Measurements from ENCODE around the gene TMEM52.

TMEM52 gene

DNA sequence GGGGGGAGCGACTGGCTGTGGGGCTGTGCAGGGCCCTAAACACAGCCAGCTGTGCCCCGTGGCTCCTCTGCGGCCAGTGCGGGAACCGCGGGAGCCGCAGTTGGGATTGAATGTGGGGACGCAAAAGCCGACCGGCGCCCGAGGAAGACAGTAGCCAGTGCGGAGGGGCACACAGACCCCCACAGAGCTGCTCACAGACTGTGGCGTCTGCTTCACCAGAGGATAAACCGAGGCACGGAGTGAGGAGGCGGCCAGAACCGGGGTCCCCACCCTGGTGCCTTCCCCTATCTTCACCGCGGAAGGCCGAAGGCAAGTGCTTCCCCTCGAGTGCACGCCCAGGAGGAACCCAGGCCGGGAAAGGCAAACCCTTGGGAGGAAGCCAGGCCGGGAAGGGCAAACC lies 8.7 kb upstream of the TMEM52 start:
- ChIA-PET POLR2A (no interaction called here), CTCF (no interaction called here)
- H3K9me3 ChIP-seq (ENCODE audit: control extremely low read depth in 1 of 5, control insufficient read depth in 4 of 5, insufficient read depth in 2 of 5, low read depth in 1 of 5, low read length in 4 of 5), result no peaks in the 10 kb centered on the region
- WGBS (ENCODE audit: insufficient coverage), result 96% methylated on average over 18 of the region's 25 CpGs
- no peak overlapping the region for H3K27ac ChIP-seq (ENCODE audit: insufficient read depth in 1 of 2, low read depth in 1 of 2, low read length in 2 of 2, poor library complexity in 1 of 2, severe bottlenecking in 2 of 2)
- H3K36me3 ChIP-seq (ENCODE audit: control insufficient read depth in 4 of 4, insufficient read depth in 4 of 4, low read length in 3 of 4), result no peaks in the 10 kb centered on the region
- H3K27me3 ChIP-seq (replicated peaks in 2 of 5; ENCODE audit: control insufficient read depth in 4 of 5, insufficient read depth in 5 of 5, low read length in 4 of 5), result peaks cover 0 to 3% (median 0%) of the 10 kb centered on the region in 5 experiments
- DNase-seq, result no peak
- H3K4me3 ChIP-seq (ENCODE audit: control insufficient read depth in 1 of 7, extremely low read depth in 1 of 7, insufficient read depth in 4 of 7, low read depth in 2 of 7, low read length in 6 of 7), result no peak overlapping the region
- H3K4me1 ChIP-seq (ENCODE audit: control extremely low read depth in 1 of 4, control insufficient read depth in 4 of 4, insufficient read depth in 4 of 4, low read length in 3 of 4), result no peaks in the 10 kb centered on the region

DNA sequence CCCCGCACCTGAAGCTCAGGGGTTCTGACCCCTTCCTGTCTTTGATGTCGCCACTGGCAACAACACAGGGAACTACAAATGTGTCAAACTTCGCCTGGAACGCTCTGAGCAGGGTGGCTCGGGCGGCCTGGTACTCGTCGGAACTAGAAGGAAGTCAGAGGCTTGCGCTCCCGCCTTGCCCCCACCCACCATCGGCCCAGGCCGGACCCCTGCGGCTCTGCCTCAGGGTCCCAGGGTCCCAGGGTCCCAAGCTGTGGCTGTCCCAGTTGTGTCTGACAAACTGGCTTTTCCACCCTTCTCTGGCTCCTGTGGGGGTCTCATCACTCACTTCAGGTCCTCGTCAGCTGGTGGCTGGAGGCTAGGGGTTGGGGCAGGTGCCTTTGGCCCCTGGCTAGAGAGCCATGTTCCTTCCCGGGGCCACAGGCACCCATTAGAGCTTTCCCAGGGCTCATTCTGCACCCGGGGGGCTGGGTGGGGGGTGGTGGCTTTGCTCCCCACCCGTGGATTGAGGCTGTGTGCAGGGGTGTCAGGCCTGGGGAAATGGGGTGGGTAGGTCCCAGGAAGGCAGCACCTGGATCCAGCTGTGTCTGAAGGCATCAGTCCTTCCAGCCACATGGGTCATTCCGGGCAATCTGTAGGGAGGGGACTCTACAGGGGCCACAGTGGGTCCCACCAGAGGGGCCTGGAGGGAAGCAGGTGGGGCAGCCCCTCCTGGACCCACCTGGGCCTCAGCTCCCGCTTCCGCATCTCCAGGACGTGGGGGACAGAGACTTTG lies 8.0 kb upstream of the TMEM52 start:
- ChIA-PET POLR2A (no interaction called here), CTCF (no interaction called here)
- Histone ChIP-seq H3K27me3 (replicated peaks in 2 of 5; ENCODE audit: control insufficient read depth in 4 of 5, insufficient read depth in 5 of 5, low read length in 4 of 5) (peaks cover 0 to 3% (median 0%) of the 10 kb centered on the region in 5 experiments), H3K36me3 (ENCODE audit: control insufficient read depth in 4 of 4, insufficient read depth in 4 of 4, low read length in 3 of 4) (no peaks in the 10 kb centered on the region), H3K27ac (ENCODE audit: insufficient read depth in 1 of 2, low read depth in 1 of 2, low read length in 2 of 2, poor library complexity in 1 of 2, severe bottlenecking in 2 of 2) (no peak overlapping the region), H3K4me3 (ENCODE audit: control insufficient read depth in 1 of 7, extremely low read depth in 1 of 7, insufficient read depth in 4 of 7, low read depth in 2 of 7, low read length in 6 of 7) (no peak overlapping the region), H3K4me1 (ENCODE audit: control extremely low read depth in 1 of 4, control insufficient read depth in 4 of 4, insufficient read depth in 4 of 4, low read length in 3 of 4) (no peaks in the 10 kb centered on the region), H3K9me3 (ENCODE audit: control extremely low read depth in 1 of 5, control insufficient read depth in 4 of 5, insufficient read depth in 2 of 5, low read depth in 1 of 5, low read length in 4 of 5) (no peaks in the 10 kb centered on the region)
- WGBS (ENCODE audit: insufficient coverage), result 91% methylated on average over 17 of the region's 21 CpGs
- DNase-seq, result no peak

DNA sequence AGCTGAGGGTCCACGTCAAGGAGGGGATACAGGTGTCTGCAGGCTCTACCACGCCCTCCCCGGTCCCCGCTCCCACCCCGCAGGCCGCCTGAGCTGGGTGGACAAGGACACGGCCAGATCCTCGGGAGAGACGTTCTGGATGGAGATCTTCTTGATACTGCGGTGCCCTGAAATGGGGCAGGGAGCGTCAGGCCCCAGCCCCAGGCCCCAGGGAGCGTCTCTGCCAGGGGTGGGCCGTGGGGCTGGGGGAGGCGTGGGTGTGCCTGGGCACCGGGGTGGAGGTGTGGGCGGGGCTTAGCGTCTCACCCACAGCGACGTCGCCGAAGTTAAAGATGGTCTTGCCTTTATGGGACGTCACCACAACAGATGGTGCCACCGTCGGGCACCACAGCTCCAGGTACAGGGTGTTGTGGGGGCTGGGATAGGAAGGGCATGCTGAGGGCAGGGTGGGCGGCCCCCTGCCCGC lies 7.3 kb upstream of the TMEM52 start:
- CTCF ChIA-PET, result no interaction called here

DNA sequence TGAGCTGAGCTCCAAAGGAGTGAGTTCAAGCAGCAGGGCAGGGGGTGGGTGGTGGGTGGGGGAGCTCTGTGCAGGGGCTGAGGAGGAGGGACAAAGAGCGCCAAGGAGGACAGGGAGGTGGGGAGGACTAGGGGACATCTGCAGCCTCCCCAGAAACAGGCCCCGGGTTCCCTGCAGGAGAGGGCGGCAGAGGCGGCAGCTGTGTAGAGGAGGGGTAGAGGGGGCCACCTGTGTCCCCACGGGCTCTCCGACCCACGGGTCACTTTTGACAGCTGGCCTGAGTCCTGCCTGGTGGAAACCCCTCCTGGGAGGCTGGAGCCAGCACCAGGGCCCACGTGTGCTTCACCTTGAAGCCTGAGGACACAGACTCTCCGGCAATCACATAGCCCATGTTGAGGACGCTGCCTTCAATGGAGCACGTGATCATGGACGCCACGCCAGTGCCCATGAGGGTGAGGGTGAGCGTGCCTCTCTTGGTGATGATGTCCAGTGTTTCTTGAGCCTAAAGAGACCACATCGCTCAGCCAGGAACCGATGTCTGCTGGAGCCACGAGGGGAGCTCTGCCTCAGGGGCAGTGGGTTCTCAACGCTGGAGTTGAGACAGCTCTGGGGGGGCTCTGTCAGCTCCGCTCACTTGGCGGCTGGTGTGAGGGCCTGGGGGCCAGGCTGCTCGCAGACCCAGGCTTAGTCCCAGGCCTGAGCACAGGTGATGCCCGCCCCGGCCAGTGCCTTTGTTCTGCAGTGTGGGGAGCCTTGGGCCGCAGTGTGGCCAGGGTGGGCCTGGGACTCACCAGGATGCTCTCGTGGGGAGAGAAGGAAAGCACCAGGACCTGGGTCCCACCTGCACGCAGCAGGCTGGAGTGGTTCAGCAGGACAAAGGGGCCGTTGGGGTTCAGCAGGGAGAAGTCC lies 6.6 kb upstream of the TMEM52 start:
- POLR2A ChIA-PET, result no interaction called here
- no peaks in the 10 kb centered on the region for H3K9me3 ChIP-seq (ENCODE audit: control extremely low read depth in 1 of 5, control insufficient read depth in 4 of 5, insufficient read depth in 2 of 5, low read depth in 1 of 5, low read length in 4 of 5)
- H3K27me3 ChIP-seq (replicated peaks in 2 of 5; ENCODE audit: control insufficient read depth in 4 of 5, insufficient read depth in 5 of 5, low read length in 4 of 5), result peaks cover 0 to 3% (median 0%) of the 10 kb centered on the region in 5 experiments
- DNase-seq, result no peak
- H3K4me3 ChIP-seq (ENCODE audit: control insufficient read depth in 1 of 7, extremely low read depth in 1 of 7, insufficient read depth in 4 of 7, low read depth in 2 of 7, low read length in 6 of 7), result no peak overlapping the region
- H3K36me3 ChIP-seq (ENCODE audit: control insufficient read depth in 4 of 4, insufficient read depth in 4 of 4, low read length in 3 of 4), result no peaks in the 10 kb centered on the region
- 92% methylated on average over 25 of the region's 27 CpGs for WGBS (ENCODE audit: insufficient coverage)
- CTCF ChIA-PET, result no interaction called here
- no peak overlapping the region for H3K27ac ChIP-seq (ENCODE audit: insufficient read depth in 1 of 2, low read depth in 1 of 2, low read length in 2 of 2, poor library complexity in 1 of 2, severe bottlenecking in 2 of 2)
- no peaks in the 10 kb centered on the region for H3K4me1 ChIP-seq (ENCODE audit: control extremely low read depth in 1 of 4, control insufficient read depth in 4 of 4, insufficient read depth in 4 of 4, low read length in 3 of 4)

More for the DNA sequence above, 7.3 kb upstream of the TMEM52 start:
- no peaks in the 10 kb centered on the region for H3K4me1 ChIP-seq (ENCODE audit: control extremely low read depth in 1 of 4, control insufficient read depth in 4 of 4, insufficient read depth in 4 of 4, low read length in 3 of 4)
- H3K27ac ChIP-seq (ENCODE audit: insufficient read depth in 1 of 2, low read depth in 1 of 2, low read length in 2 of 2, poor library complexity in 1 of 2, severe bottlenecking in 2 of 2), result no peak overlapping the region
- H3K36me3 ChIP-seq (ENCODE audit: control insufficient read depth in 4 of 4, insufficient read depth in 4 of 4, low read length in 3 of 4), result no peaks in the 10 kb centered on the region
- WGBS (ENCODE audit: insufficient coverage), result 95% methylated on average over 16 of the region's 26 CpGs
- H3K27me3 ChIP-seq (replicated peaks in 2 of 5; ENCODE audit: control insufficient read depth in 4 of 5, insufficient read depth in 5 of 5, low read length in 4 of 5), result peaks cover 0 to 3% (median 0%) of the 10 kb centered on the region in 5 experiments
- no peaks in the 10 kb centered on the region for H3K9me3 ChIP-seq (ENCODE audit: control extremely low read depth in 1 of 5, control insufficient read depth in 4 of 5, insufficient read depth in 2 of 5, low read depth in 1 of 5, low read length in 4 of 5)
- POLR2A ChIA-PET, result no interaction called here
- H3K4me3 ChIP-seq (ENCODE audit: control insufficient read depth in 1 of 7, extremely low read depth in 1 of 7, insufficient read depth in 4 of 7, low read depth in 2 of 7, low read length in 6 of 7), result no peak overlapping the region
- no peak for DNase-seq

DNA sequence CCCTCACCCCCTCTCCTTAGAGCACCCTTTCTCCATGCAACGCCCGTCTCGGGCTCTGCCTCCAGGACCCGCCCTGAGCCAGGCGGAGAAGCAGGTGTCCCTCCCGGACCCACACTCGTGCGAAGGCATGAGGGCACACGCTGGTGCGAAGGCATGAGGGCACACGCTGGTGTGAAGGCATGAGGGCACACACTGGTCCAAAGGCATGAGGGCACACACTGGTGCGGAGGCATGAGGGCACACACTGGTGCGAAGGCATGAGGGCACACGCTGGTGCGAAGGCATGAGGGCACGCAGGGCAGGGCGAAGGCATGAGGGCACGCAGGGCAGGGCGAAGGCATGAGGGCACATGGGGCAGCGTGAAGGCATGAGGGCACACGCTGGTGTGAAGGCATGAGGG lies 5.8 kb upstream of the TMEM52 start:
- ChIA-PET CTCF (interaction anchor here (2.3 kb wide), 1 partner anchor 119 kb away, joined by 5 read pairs; no protein-coding TSS in a partner anchor), POLR2A (no interaction called here)
- H3K4me3 ChIP-seq (ENCODE audit: control insufficient read depth in 1 of 7, extremely low read depth in 1 of 7, insufficient read depth in 4 of 7, low read depth in 2 of 7, low read length in 6 of 7), result no peak overlapping the region
- no peaks in the 10 kb centered on the region for H3K9me3 ChIP-seq (ENCODE audit: control extremely low read depth in 1 of 5, control insufficient read depth in 4 of 5, insufficient read depth in 2 of 5, low read depth in 1 of 5, low read length in 4 of 5)
- no peak overlapping the region for H3K27ac ChIP-seq (ENCODE audit: insufficient read depth in 1 of 2, low read depth in 1 of 2, low read length in 2 of 2, poor library complexity in 1 of 2, severe bottlenecking in 2 of 2)
- no peaks in the 10 kb centered on the region for H3K36me3 ChIP-seq (ENCODE audit: control insufficient read depth in 4 of 4, insufficient read depth in 4 of 4, low read length in 3 of 4)
- peaks cover 0 to 3% (median 0%) of the 10 kb centered on the region in 5 experiments for H3K27me3 ChIP-seq (replicated peaks in 2 of 5; ENCODE audit: control insufficient read depth in 4 of 5, insufficient read depth in 5 of 5, low read length in 4 of 5)
- 96% methylated on average over 14 of the region's 21 CpGs for WGBS (ENCODE audit: insufficient coverage)
- DNase-seq, result no peak
- H3K4me1 ChIP-seq (ENCODE audit: control extremely low read depth in 1 of 4, control insufficient read depth in 4 of 4, insufficient read depth in 4 of 4, low read length in 3 of 4), result peaks cover 0 to 3% (median 2%) of the 10 kb centered on the region in 4 experiments

DNA sequence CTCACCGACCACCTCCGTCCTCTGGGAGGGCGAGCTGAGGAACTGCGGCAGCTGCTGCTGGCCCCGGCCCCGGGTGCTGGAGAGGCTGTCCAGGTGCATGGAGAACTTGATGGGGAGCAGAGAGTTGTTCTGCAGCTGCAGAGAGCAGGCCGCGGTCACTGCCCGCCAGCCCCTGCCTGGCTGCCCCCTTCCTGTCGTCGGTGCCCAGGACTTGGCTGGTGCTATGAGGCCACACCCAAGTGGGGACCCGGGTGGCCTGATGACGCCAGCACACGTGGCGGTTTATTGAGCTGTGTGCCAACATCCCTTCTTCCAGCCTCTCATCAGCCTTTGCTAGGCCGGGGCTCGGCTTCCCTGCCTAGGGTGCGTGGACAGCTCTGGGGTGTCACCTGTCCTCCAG lies 5.3 kb upstream of the TMEM52 start:
- DNase-seq, result peak in 2 of 3 donors; percentile 13 to 32
- peaks cover 0 to 7% (median 6%) of the 10 kb centered on the region in 4 experiments for H3K4me1 ChIP-seq (ENCODE audit: control extremely low read depth in 1 of 4, control insufficient read depth in 4 of 4, insufficient read depth in 4 of 4, low read length in 3 of 4)
- CTCF ChIA-PET, result interaction anchor here (2.3 kb wide), 1 partner anchor 120 kb away, joined by 5 read pairs; no protein-coding TSS in a partner anchor
- H3K4me3 ChIP-seq (ENCODE audit: control insufficient read depth in 1 of 7, extremely low read depth in 1 of 7, insufficient read depth in 4 of 7, low read depth in 2 of 7, low read length in 6 of 7), result no peak overlapping the region
- no peaks in the 10 kb centered on the region for H3K36me3 ChIP-seq (ENCODE audit: control insufficient read depth in 4 of 4, insufficient read depth in 4 of 4, low read length in 3 of 4)
- 61% methylated on average over 13 of the region's 18 CpGs for WGBS (ENCODE audit: insufficient coverage)
- no peak overlapping the region for H3K27ac ChIP-seq (ENCODE audit: insufficient read depth in 1 of 2, low read depth in 1 of 2, low read length in 2 of 2, poor library complexity in 1 of 2, severe bottlenecking in 2 of 2)
- H3K27me3 ChIP-seq (replicated peaks in 2 of 5; ENCODE audit: control insufficient read depth in 4 of 5, insufficient read depth in 5 of 5, low read length in 4 of 5), result peaks cover 0 to 3% (median 0%) of the 10 kb centered on the region in 5 experiments
- POLR2A ChIA-PET, result no interaction called here
- no peaks in the 10 kb centered on the region for H3K9me3 ChIP-seq (ENCODE audit: control extremely low read depth in 1 of 5, control insufficient read depth in 4 of 5, insufficient read depth in 2 of 5, low read depth in 1 of 5, low read length in 4 of 5)

All from common myeloid progenitor, CD34-positive (primary cell).